ENCODE data around the gene ACACB. TPM values are rescaled to one million over a fixed set of nuclear protein-coding genes. Genes with fewer than 3 reads are reported as not detected.

The ACACB gene
- total and polyA plus RNA-seq, 2 experiments from 2014 or later, result 6.2 to 15.4 TPM

DNA sequence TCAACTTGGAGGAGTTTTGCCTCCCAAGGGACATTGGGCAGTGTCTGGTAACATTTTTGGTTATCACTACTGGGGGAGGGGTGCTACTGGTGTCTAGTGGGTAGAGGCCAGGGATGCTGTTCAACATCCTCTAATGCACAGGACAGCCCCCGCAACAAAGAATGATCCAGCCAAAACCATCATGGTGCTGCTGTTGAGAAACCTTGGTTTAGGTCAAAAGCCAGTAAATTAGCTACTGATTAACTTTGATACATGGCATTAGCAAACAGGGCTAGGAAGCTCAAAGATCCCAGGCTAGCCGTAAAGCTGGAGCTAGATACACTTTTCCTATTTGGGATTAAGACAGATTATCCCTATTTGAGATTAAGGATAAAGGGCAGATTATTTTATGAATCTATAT is 32.0 kb upstream of the ACACB start:
- TF ChIP-seq, protein P1, sequence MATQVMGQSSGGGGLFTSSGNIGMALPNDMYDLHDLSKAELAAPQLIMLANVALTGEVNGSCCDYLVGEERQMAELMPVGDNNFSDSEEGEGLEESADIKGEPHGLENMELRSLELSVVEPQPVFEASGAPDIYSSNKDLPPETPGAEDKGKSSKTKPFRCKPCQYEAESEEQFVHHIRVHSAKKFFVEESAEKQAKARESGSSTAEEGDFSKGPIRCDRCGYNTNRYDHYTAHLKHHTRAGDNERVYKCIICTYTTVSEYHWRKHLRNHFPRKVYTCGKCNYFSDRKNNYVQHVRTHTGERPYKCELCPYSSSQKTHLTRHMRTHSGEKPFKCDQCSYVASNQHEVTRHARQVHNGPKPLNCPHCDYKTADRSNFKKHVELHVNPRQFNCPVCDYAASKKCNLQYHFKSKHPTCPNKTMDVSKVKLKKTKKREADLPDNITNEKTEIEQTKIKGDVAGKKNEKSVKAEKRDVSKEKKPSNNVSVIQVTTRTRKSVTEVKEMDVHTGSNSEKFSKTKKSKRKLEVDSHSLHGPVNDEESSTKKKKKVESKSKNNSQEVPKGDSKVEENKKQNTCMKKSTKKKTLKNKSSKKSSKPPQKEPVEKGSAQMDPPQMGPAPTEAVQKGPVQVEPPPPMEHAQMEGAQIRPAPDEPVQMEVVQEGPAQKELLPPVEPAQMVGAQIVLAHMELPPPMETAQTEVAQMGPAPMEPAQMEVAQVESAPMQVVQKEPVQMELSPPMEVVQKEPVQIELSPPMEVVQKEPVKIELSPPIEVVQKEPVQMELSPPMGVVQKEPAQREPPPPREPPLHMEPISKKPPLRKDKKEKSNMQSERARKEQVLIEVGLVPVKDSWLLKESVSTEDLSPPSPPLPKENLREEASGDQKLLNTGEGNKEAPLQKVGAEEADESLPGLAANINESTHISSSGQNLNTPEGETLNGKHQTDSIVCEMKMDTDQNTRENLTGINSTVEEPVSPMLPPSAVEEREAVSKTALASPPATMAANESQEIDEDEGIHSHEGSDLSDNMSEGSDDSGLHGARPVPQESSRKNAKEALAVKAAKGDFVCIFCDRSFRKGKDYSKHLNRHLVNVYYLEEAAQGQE (IDR thresholded peaks at IDR 0.05; ENCODE audit: unreplicated experiment), result no peak
- TF ChIP-seq, protein P2, sequence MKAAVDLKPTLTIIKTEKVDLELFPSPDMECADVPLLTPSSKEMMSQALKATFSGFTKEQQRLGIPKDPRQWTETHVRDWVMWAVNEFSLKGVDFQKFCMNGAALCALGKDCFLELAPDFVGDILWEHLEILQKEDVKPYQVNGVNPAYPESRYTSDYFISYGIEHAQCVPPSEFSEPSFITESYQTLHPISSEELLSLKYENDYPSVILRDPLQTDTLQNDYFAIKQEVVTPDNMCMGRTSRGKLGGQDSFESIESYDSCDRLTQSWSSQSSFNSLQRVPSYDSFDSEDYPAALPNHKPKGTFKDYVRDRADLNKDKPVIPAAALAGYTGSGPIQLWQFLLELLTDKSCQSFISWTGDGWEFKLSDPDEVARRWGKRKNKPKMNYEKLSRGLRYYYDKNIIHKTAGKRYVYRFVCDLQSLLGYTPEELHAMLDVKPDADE (IDR thresholded peaks at IDR 0.05), result no peak
- TF ChIP-seq POLR2AphosphoS5 (IDR thresholded peaks at IDR 0.05; ENCODE audit: low read depth), result no peak
- no peak for TF ChIP-seq ZNF331 (CRISPR knock-in tag; IDR thresholded peaks at IDR 0.05; ENCODE audit: low read depth)
- no peak for TF ChIP-seq EZH2phosphoT487 (IDR thresholded peaks at IDR 0.05; ENCODE audit: unreplicated experiment)
- TF ChIP-seq, protein P3, sequence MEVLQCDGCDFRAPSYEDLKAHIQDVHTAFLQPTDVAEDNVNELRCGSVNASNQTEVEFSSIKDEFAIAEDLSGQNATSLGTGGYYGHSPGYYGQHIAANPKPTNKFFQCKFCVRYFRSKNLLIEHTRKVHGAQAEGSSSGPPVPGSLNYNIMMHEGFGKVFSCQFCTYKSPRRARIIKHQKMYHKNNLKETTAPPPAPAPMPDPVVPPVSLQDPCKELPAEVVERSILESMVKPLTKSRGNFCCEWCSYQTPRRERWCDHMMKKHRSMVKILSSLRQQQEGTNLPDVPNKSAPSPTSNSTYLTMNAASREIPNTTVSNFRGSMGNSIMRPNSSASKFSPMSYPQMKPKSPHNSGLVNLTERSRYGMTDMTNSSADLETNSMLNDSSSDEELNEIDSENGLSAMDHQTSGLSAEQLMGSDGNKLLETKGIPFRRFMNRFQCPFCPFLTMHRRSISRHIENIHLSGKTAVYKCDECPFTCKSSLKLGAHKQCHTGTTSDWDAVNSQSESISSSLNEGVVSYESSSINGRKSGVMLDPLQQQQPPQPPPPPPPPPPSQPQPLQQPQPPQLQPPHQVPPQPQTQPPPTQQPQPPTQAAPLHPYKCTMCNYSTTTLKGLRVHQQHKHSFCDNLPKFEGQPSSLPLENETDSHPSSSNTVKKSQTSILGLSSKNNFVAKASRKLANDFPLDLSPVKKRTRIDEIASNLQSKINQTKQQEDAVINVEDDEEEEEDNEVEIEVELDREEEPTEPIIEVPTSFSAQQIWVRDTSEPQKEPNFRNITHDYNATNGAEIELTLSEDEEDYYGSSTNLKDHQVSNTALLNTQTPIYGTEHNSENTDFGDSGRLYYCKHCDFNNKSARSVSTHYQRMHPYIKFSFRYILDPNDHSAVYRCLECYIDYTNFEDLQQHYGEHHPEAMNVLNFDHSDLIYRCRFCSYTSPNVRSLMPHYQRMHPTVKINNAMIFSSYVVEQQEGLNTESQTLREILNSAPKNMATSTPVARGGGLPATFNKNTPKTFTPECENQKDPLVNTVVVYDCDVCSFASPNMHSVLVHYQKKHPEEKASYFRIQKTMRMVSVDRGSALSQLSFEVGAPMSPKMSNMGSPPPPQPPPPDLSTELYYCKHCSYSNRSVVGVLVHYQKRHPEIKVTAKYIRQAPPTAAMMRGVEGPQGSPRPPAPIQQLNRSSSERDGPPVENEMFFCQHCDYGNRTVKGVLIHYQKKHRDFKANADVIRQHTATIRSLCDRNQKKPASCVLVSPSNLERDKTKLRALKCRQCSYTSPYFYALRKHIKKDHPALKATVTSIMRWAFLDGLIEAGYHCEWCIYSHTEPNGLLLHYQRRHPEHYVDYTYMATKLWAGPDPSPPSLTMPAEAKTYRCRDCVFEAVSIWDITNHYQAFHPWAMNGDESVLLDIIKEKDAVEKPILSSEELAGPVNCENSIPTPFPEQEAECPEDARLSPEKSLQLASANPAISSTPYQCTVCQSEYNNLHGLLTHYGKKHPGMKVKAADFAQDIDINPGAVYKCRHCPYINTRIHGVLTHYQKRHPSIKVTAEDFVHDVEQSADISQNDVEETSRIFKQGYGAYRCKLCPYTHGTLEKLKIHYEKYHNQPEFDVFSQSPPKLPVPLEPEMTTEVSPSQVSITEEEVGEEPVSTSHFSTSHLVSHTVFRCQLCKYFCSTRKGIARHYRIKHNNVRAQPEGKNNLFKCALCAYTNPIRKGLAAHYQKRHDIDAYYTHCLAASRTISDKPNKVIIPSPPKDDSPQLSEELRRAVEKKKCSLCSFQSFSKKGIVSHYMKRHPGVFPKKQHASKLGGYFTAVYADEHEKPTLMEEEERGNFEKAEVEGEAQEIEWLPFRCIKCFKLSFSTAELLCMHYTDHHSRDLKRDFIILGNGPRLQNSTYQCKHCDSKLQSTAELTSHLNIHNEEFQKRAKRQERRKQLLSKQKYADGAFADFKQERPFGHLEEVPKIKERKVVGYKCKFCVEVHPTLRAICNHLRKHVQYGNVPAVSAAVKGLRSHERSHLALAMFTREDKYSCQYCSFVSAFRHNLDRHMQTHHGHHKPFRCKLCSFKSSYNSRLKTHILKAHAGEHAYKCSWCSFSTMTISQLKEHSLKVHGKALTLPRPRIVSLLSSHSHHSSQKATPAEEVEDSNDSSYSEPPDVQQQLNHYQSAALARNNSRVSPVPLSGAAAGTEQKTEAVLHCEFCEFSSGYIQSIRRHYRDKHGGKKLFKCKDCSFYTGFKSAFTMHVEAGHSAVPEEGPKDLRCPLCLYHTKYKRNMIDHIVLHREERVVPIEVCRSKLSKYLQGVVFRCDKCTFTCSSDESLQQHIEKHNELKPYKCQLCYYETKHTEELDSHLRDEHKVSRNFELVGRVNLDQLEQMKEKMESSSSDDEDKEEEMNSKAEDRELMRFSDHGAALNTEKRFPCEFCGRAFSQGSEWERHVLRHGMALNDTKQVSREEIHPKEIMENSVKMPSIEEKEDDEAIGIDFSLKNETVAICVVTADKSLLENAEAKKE (CRISPR knock-in tag; IDR thresholded peaks at IDR 0.05), result no peak
- no peak for TF ChIP-seq ZNF114 (CRISPR knock-in tag; IDR thresholded peaks at IDR 0.05)
- no peak for TF ChIP-seq CREB1 (CRISPR knock-in tag; IDR thresholded peaks at IDR 0.05; ENCODE audit: low read depth)
- no peak for TF ChIP-seq STAT1 (IDR thresholded peaks at IDR 0.05; ENCODE audit: unreplicated experiment)
- TF ChIP-seq EZH2 (IDR thresholded peaks at IDR 0.05; ENCODE audit: low read depth, unreplicated experiment), result no peak
- TF ChIP-seq, protein P4, sequence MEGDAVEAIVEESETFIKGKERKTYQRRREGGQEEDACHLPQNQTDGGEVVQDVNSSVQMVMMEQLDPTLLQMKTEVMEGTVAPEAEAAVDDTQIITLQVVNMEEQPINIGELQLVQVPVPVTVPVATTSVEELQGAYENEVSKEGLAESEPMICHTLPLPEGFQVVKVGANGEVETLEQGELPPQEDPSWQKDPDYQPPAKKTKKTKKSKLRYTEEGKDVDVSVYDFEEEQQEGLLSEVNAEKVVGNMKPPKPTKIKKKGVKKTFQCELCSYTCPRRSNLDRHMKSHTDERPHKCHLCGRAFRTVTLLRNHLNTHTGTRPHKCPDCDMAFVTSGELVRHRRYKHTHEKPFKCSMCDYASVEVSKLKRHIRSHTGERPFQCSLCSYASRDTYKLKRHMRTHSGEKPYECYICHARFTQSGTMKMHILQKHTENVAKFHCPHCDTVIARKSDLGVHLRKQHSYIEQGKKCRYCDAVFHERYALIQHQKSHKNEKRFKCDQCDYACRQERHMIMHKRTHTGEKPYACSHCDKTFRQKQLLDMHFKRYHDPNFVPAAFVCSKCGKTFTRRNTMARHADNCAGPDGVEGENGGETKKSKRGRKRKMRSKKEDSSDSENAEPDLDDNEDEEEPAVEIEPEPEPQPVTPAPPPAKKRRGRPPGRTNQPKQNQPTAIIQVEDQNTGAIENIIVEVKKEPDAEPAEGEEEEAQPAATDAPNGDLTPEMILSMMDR (conservative IDR thresholded peaks at IDR 0.05; ENCODE audit: low read depth in 2 of 2), result no peak
- TF ChIP-seq JUNB (IDR thresholded peaks at IDR 0.05; ENCODE audit: unreplicated experiment), result no peak
- no peak for TF ChIP-seq NANOG (IDR thresholded peaks at IDR 0.05; ENCODE audit: borderline replicate concordance)
- no peaks in the 10 kb centered on the region; the same call in 1 of the 2 replicates for H4K20me1 ChIP-seq (replicated peaks; ENCODE audit: insufficient read depth)
- H3K4me1 ChIP-seq (ENCODE audit: insufficient read depth), result no peaks in the 10 kb centered on the region
- no peak overlapping the region for H2AFZ ChIP-seq
- no peak for DNase-seq (ENCODE audit: low spot score)
- H3K4me3 Mint-ChIP-seq, result no peak overlapping the region
- H3K79me2 ChIP-seq (replicated peaks; ENCODE audit: insufficient read depth), result no peaks in the 10 kb centered on the region
- H3K4me1 Mint-ChIP-seq, result no peaks in the 10 kb centered on the region
- no peaks in the 10 kb centered on the region for H3F3A ChIP-seq (replicated peaks; ENCODE audit: low read depth)
- no peak overlapping the region for H3K4me2 ChIP-seq
- no peaks in the 10 kb centered on the region for H3K9me2 ChIP-seq (ENCODE audit: insufficient read depth)
- H3K27ac Mint-ChIP-seq, result no peak overlapping the region
- no peaks in the 10 kb centered on the region; the same call in 2 of the 3 replicates for H3K9me3 Mint-ChIP-seq
- H3K27ac ChIP-seq (ENCODE audit: low read depth), result no peak overlapping the region
- H3K4me3 ChIP-seq, result no peak overlapping the region
- 0 out of 2 replicates have a peak, but pooled peaks cover 8% of the 10 kb centered on the region for H3K36me3 ChIP-seq (ENCODE audit: insufficient read depth)
- no peak for ATAC-seq
- H3K27me3 Mint-ChIP-seq (ENCODE audit: insufficient read depth, low read depth, poor library complexity), result no peaks in the 10 kb centered on the region
- H3K36me3 Mint-ChIP-seq (ENCODE audit: low read depth), result peaks cover 17% of the 10 kb centered on the region
- no peaks in the 10 kb centered on the region for H3K27me3 ChIP-seq (ENCODE audit: insufficient read depth)

All from GM23338 (cell line).